ENCODE measurements around the gene SUCO.

- no peak for TF ChIP-seq CTCF (IDR thresholded peaks at IDR 0.05)
- no peak for TF ChIP-seq POLR2AphosphoS5 (IDR thresholded peaks at IDR 0.05)
- no peak for TF ChIP-seq POLR2A (IDR thresholded peaks at IDR 0.05)
Measured at GRCh38 chr1:172605641-172606040, 72.7 kb downstream of the SUCO start.
